Upper lobe of left lung (tissue), 6 donors: ENCODE data around the gene LSP1. TPM values are rescaled to one million over a fixed set of nuclear protein-coding genes. Genes with fewer than 3 reads are reported as not detected.

Experiments
- ATAC-seq, 2 donors: fragments of 200-7000 bp; cut with Tn5 transposase; one replicate each; pipeline ENCODE4 v1.9.1; 2022; ENCODE audit warnings: mild to moderate bottlenecking in 2 of 2, moderate library complexity in 2 of 2; ENCODE audit not compliant: low FRiP score in 2 of 2
- DNase-seq, 2 donors: peaks; one replicate each; pipeline ENCODE4 v3.0.0-alpha.2; 2019 to 2020
- H3K27ac ChIP-seq, 4 donors: fragments of 200-600 bp; sonication (generic); one replicate each; pipeline ENCODE4 v1.5.1; 2016 to 2019
- H3K27me3 ChIP-seq, 4 donors: fragments of 200-600 bp; sonication (generic); one replicate each; pipeline ENCODE4 v1.5.1; 2017 to 2019
- H3K36me3 ChIP-seq, 4 donors: fragments of 200-600 bp; sonication (generic); one replicate each; pipeline ENCODE4 v1.5.1; 2016 to 2019
- H3K4me1 ChIP-seq, 4 donors: fragments of 200-600 bp; sonication (generic); one replicate each; pipeline ENCODE4 v1.5.1; 2018 to 2019
- H3K4me3 ChIP-seq, 4 donors: fragments of 200-600 bp; sonication (generic); one replicate each; pipeline ENCODE4 v1.5.1; 2017 to 2019; ENCODE audit warnings: mild to moderate bottlenecking in 2 of 4, moderate library complexity in 1 of 4
- H3K9me3 ChIP-seq, 4 donors: fragments of 200-600 bp; sonication (generic); one replicate each; pipeline ENCODE4 v1.5.1; 2018 to 2019
- CTCF ChIP-seq, 6 experiments: fragments of 450-650 bp in 4 of 6; fragments of 200-600 bp in 2 of 6; sonication (generic) in 2 of 6; IDR thresholded peaks; one replicate each; pipeline ENCODE4 v1.5.1; 2016 to 2019; ENCODE audit warnings: antibody characterized with exemption in 6 of 6
- EP300 ChIP-seq, 4 donors: sonication (generic); formaldehyde crosslinking; IDR thresholded peaks; one replicate each; pipeline ENCODE4 v1.5.1; 2017; ENCODE audit warnings: antibody characterized with exemption in 4 of 4, control low read depth in 2 of 4
- POLR2A ChIP-seq, 4 donors: fragments of 450-650 bp; IDR thresholded peaks; one replicate each; pipeline ENCODE4 v1.5.1; 2016 to 2017; ENCODE audit warnings: antibody characterized with exemption in 4 of 4, mild to moderate bottlenecking in 2 of 4
- POLR2AphosphoS5 ChIP-seq, 2 donors: sonication (generic); formaldehyde crosslinking; IDR thresholded peaks; one replicate each; pipeline ENCODE4 v1.5.1; 2017; ENCODE audit warnings: antibody characterized with exemption in 2 of 2
- WGBS, 2 donors: methylation state at CpG; one replicate each; pipeline ENCODE4 v1.1.5; 2017 to 2018; 5-methylcytosine and 5-hydroxymethylcytosine counted together
- total RNA-seq, 6 donors: library from RNA; depleted of rRNA in 4 of 6; stranded (reverse); fragments of >200 nt in 4 of 6; gene quantifications; one replicate each; pipeline versions ENCODE4 v1.1.0 to v1.2.1, GENCODE V29; 2016 to 2021
- donor health status: DM: no; HTN: no; CAD: no; lungs with moderate emphysema.
- donor health status: DM: no; HTN: yes; CAD: no; lungs with severe emphysema.

Gene LSP1
- total RNA-seq, 6 donors from 2014 or later: 29.3 to 162 (median 66.2) TPM

GRCh38 chr11:1868056-1868635 lies 15.3 kb downstream of the LSP1 start:
- peak in 1 of 2 donors; percentile 72 for DNase-seq
- ATAC-seq: no peak
- TF ChIP-seq EP300 (IDR thresholded peaks at IDR 0.05): no peak
- TF ChIP-seq POLR2A (IDR thresholded peaks at IDR 0.05): no peak
- no peak for TF ChIP-seq POLR2AphosphoS5 (IDR thresholded peaks at IDR 0.05)
- 80 to 86% methylated on average over 2 to 13 of the region's 14 CpGs for WGBS, 2 donors
- peaks cover 21 to 29% (median 22%) of the 10 kb centered on the region in 4 donors for H3K4me1 ChIP-seq
- no peaks in the 10 kb centered on the region for H3K9me3 ChIP-seq
- no peaks in the 10 kb centered on the region for H3K27me3 ChIP-seq
- no peaks in the 10 kb centered on the region for H3K36me3 ChIP-seq
- no peak overlapping the region for H3K27ac ChIP-seq
- H3K4me3 ChIP-seq: no peak overlapping the region

GRCh38 chr11:1868636-1869291 lies 15.9 kb downstream of the LSP1 start:
- no peak overlapping the region for H3K27ac ChIP-seq

GRCh38 chr11:1869427-1870325 lies 16.8 kb downstream of the LSP1 start:
- H3K36me3 ChIP-seq: no peaks in the 10 kb centered on the region
- 70 to 72% methylated on average over 23 to 34 of the region's 34 CpGs for WGBS, 2 donors
- no peak overlapping the region for H3K4me3 ChIP-seq
- TF ChIP-seq CTCF (IDR thresholded peaks at IDR 0.05): no peak
- TF ChIP-seq POLR2A (IDR thresholded peaks at IDR 0.05): no peak
- no peak for TF ChIP-seq POLR2AphosphoS5 (IDR thresholded peaks at IDR 0.05)
- TF ChIP-seq EP300 (IDR thresholded peaks at IDR 0.05): no peak
- no peaks in the 10 kb centered on the region for H3K9me3 ChIP-seq
- H3K4me1 ChIP-seq: peaks cover 6 to 14% (median 7%) of the 10 kb centered on the region in 4 donors
- ATAC-seq: peak in 1 of 2 donors; percentile 55
- DNase-seq: peak in 1 of 2 donors; percentile 67
- no peak overlapping the region for H3K27ac ChIP-seq
- no peaks in the 10 kb centered on the region for H3K27me3 ChIP-seq

More at GRCh38 chr11:1868636-1869291, 15.9 kb downstream of the LSP1 start:
- TF ChIP-seq POLR2AphosphoS5 (IDR thresholded peaks at IDR 0.05) (no peak), EP300 (IDR thresholded peaks at IDR 0.05) (no peak), CTCF (IDR thresholded peaks at IDR 0.05) (no peak), POLR2A (IDR thresholded peaks at IDR 0.05) (no peak)
- WGBS, 2 donors: 74 to 81% methylated on average over 12 to 25 of the region's 25 CpGs
- no peaks in the 10 kb centered on the region for H3K9me3 ChIP-seq
- H3K36me3 ChIP-seq: no peaks in the 10 kb centered on the region
- ATAC-seq (no peak), DNase-seq (peak in 1 of 2 donors; percentile 74)
- no peaks in the 10 kb centered on the region for H3K27me3 ChIP-seq
- peaks cover 15 to 23% (median 16%) of the 10 kb centered on the region in 4 donors for H3K4me1 ChIP-seq
- H3K4me3 ChIP-seq: no peak overlapping the region

- ATAC-seq: no peak
- H3K4me1 ChIP-seq: peaks cover 0 to 9% (median under 1%) of the 10 kb centered on the region in 4 donors
Observed at GRCh38 chr11:1870326-1870696, 17.4 kb downstream of the LSP1 start.

More at GRCh38 chr11:1870326-1870696, 17.4 kb downstream of the LSP1 start:
- DNase-seq: peak in 1 of 2 donors; percentile 66
- TF ChIP-seq CTCF (IDR thresholded peaks at IDR 0.05) (no peak), POLR2AphosphoS5 (IDR thresholded peaks at IDR 0.05) (no peak), EP300 (IDR thresholded peaks at IDR 0.05) (no peak), POLR2A (IDR thresholded peaks at IDR 0.05) (no peak)
- no peak overlapping the region for H3K4me3 ChIP-seq
- no peaks in the 10 kb centered on the region for H3K27me3 ChIP-seq
- H3K9me3 ChIP-seq: no peaks in the 10 kb centered on the region
- no peaks in the 10 kb centered on the region for H3K36me3 ChIP-seq
- 69 to 73% methylated on average over 9 to 12 of the region's 12 CpGs for WGBS, 2 donors
- H3K27ac ChIP-seq: no peak overlapping the region
